H1 (cell line): ENCODE results near the gene RAD9A. TPM values are rescaled to one million over a fixed set of nuclear protein-coding genes. Genes with fewer than 3 reads are reported as not detected.

Experiments
- CTCF ChIA-PET: fragments of 300-600 bp; sonication (Branson Sonifier 250); formaldehyde crosslinking; loops from one replicate; lab custom pipeline; 2021; ENCODE audit not compliant: partially characterized antibody; lab: Charles Lee
- POLR2A ChIA-PET: fragments of 300-600 bp; sonication (Branson Sonifier 250); formaldehyde crosslinking; loops from one replicate; lab custom pipeline; 2021; ENCODE audit warnings: inconsistent platforms; ENCODE audit not compliant: partially characterized antibody; lab: Charles Lee
- DNase-seq, 2 experiments: peaks; one replicate each; pipeline versions ENCODE4 v3.0.0 to v3.0.0-alpha.2; 2010 to 2022; ENCODE audit warnings: low spot score in 2 of 2, low read depth in 1 of 2, mixed read lengths in 1 of 2
- FAIRE-seq: peaks from 2 replicates; lab custom pipeline; 2011; peaks lifted over from hg19 to GRCh38; lab: Jason Lieb, UNC
- H2AFZ ChIP-seq: 2 replicates; pipeline ENCODE4 v1.8.1; 2012; ENCODE audit warnings: low read length, inconsistent platforms
- H2AK5ac ChIP-seq: 2 replicates; pipeline ENCODE4 v1.6.1; 2013; ENCODE audit warnings: low read depth, low read length
- H2BK120ac ChIP-seq: replicated peaks from 2 replicates; pipeline ENCODE3; 2013; ENCODE audit warnings: low read depth, low read length, inconsistent platforms
- H2BK12ac ChIP-seq: 2 replicates; pipeline ENCODE4 v1.6.1; 2013; ENCODE audit warnings: low read depth, low read length
- H2BK15ac ChIP-seq: 2 replicates; pipeline ENCODE4 v1.6.1; 2013; ENCODE audit warnings: low read length
- H2BK20ac ChIP-seq: 2 replicates; pipeline ENCODE4 v1.6.1; 2013; ENCODE audit warnings: low read length
- H2BK5ac ChIP-seq: 2 replicates; pipeline ENCODE4 v1.6.1; 2013; ENCODE audit warnings: low read depth, low read length
- H3K14ac ChIP-seq: 2 replicates; pipeline ENCODE4 v1.6.1; 2013; ENCODE audit warnings: inconsistent platforms; ENCODE audit not compliant: insufficient read length
- H3K18ac ChIP-seq: 2 replicates; pipeline ENCODE4 v1.6.1; 2013; ENCODE audit warnings: low read length; ENCODE audit errors: extremely low read depth
- H3K23ac ChIP-seq: 2 replicates; pipeline ENCODE4 v1.6.1; 2013; ENCODE audit warnings: inconsistent platforms; ENCODE audit not compliant: insufficient read length
- H3K23me2 ChIP-seq: 2 replicates; pipeline ENCODE4 v1.6.1; 2013; ENCODE audit warnings: low read depth, low read length
- H3K27ac ChIP-seq: 2 replicates; pipeline ENCODE4 v1.6.1; 2011; ENCODE audit warnings: low read depth, low read length, inconsistent platforms
- H3K27me3 ChIP-seq, 4 experiments: replicated peaks in 1 of 4; 1 replicate in 1 of 4; 2 replicates in 3 of 4; pipeline versions ENCODE4 v1.6.1 to v1.8.1; 2011 to 2013; ENCODE audit warnings: low read length in 3 of 4, mild to moderate bottlenecking in 3 of 4, inconsistent platforms in 2 of 4, mixed read lengths in 2 of 4, moderate library complexity in 1 of 4; ENCODE audit not compliant: control insufficient read depth in 3 of 4, insufficient read depth in 3 of 4; ENCODE audit errors: extremely low read depth in 1 of 4
- H3K36me3 ChIP-seq, 4 experiments: 2 replicates each; pipeline versions ENCODE4 v1.6.1 to v1.8.1; 2011 to 2013; ENCODE audit warnings: mild to moderate bottlenecking in 4 of 4, low read length in 3 of 4, moderate library complexity in 2 of 4, control low read depth in 1 of 4, inconsistent platforms in 1 of 4; ENCODE audit not compliant: insufficient read depth in 4 of 4, control insufficient read depth in 2 of 4
- H3K4ac ChIP-seq: replicated peaks from 2 replicates; pipeline ENCODE3; 2013; ENCODE audit warnings: low read length, low read depth, mixed read lengths, inconsistent platforms; ENCODE audit not compliant: insufficient read length
- H3K4me1 ChIP-seq, 4 experiments: replicated peaks in 1 of 4; 1 replicate in 1 of 4; 2 replicates in 3 of 4; pipeline versions ENCODE4 v1.6.1 to v1.8.1; 2011 to 2013; ENCODE audit warnings: low read length in 3 of 4, inconsistent platforms in 2 of 4, mixed read lengths in 1 of 4; ENCODE audit not compliant: insufficient read depth in 4 of 4, control insufficient read depth in 3 of 4
- H3K4me2 ChIP-seq, 2 experiments: 2 replicates each; pipeline versions ENCODE4 v1.6.1 to v1.8.1; 2011 to 2013; ENCODE audit warnings: low read depth in 2 of 2, low read length in 2 of 2, control low read depth in 1 of 2, inconsistent platforms in 1 of 2, mild to moderate bottlenecking in 1 of 2; ENCODE audit not compliant: insufficient read depth in 1 of 2
- H3K4me3 ChIP-seq, 4 experiments: fragments of 200-600, 300-600 bp in 1 of 4; sonication (generic), shearing (Covaris generic), sonication (Bioruptor Twin) in 1 of 4; 2 replicates each; pipeline versions ENCODE4 v1.5.1 to v1.8.1; 2011 to 2016; ENCODE audit warnings: low read length in 4 of 4, low read depth in 3 of 4, control low read depth in 2 of 4, inconsistent platforms in 2 of 4, mild to moderate bottlenecking in 2 of 4, mixed read lengths in 1 of 4, moderate library complexity in 1 of 4; ENCODE audit not compliant: insufficient read depth in 2 of 4; ENCODE audit errors: extremely low read depth in 1 of 4
- H3K56ac ChIP-seq: replicated peaks from 2 replicates; pipeline ENCODE3; 2013; ENCODE audit warnings: low read depth, mild to moderate bottlenecking, mixed read lengths, low read length, inconsistent platforms; ENCODE audit not compliant: insufficient read length
- H3K79me1 ChIP-seq: 2 replicates; pipeline ENCODE4 v1.6.1; 2013; ENCODE audit warnings: low read depth, low read length, control low read depth
- H3K79me2 ChIP-seq, 2 experiments: 2 replicates each; pipeline versions ENCODE4 v1.6.1 to v1.8.1; 2012 to 2013; ENCODE audit warnings: low read length in 2 of 2, mild to moderate bottlenecking in 2 of 2, inconsistent platforms in 1 of 2; ENCODE audit not compliant: insufficient read depth in 2 of 2, control insufficient read depth in 1 of 2
- H3K9ac ChIP-seq, 4 experiments: replicated peaks in 1 of 4; 1 replicate in 1 of 4; 2 replicates in 3 of 4; pipeline versions ENCODE4 v1.6.1 to v1.8.1; 2011 to 2013; ENCODE audit warnings: low read depth in 3 of 4, low read length in 3 of 4, control low read depth in 2 of 4, mild to moderate bottlenecking in 2 of 4, moderate library complexity in 2 of 4, inconsistent platforms in 1 of 4; ENCODE audit errors: extremely low read depth in 1 of 4
- H3K9me3 ChIP-seq, 2 experiments: 2 replicates each; pipeline versions ENCODE4 v1.6.1 to v1.8.1; 2012 to 2013; ENCODE audit warnings: mild to moderate bottlenecking in 2 of 2, moderate library complexity in 2 of 2, control low read depth in 1 of 2, inconsistent platforms in 1 of 2, low read depth in 1 of 2, low read length in 1 of 2, mixed read lengths in 1 of 2; ENCODE audit not compliant: insufficient read depth in 2 of 2
- H4K20me1 ChIP-seq, 2 experiments: replicated peaks in 1 of 2; 2 replicates each; pipeline versions ENCODE3 to v1.8.1; 2011 to 2013; ENCODE audit warnings: inconsistent platforms in 2 of 2, low read length in 2 of 2, mild to moderate bottlenecking in 1 of 2; ENCODE audit not compliant: insufficient read depth in 2 of 2, control insufficient read depth in 1 of 2
- H4K5ac ChIP-seq: 2 replicates; pipeline ENCODE4 v1.6.1; 2013; ENCODE audit warnings: low read length, low read depth, mixed read lengths, inconsistent platforms; ENCODE audit not compliant: insufficient read length
- H4K8ac ChIP-seq: 2 replicates; pipeline ENCODE4 v1.8.0; 2013; ENCODE audit warnings: mild to moderate bottlenecking, moderate library complexity, low read length, inconsistent platforms; ENCODE audit not compliant: insufficient read depth; ENCODE audit errors: extremely low read depth
- H4K91ac ChIP-seq: replicated peaks from 2 replicates; pipeline ENCODE3; 2013; ENCODE audit warnings: low read length, mixed read lengths, inconsistent platforms; ENCODE audit not compliant: insufficient read length
- CHD2 ChIP-seq: IDR thresholded peaks from 2 replicates; pipeline ENCODE4 v1.6.1; 2012; ENCODE audit warnings: low read length, improper control_type of control experiment
- GABPA ChIP-seq: IDR thresholded peaks from 2 replicates; pipeline ENCODE4 v1.6.1; 2011; ENCODE audit warnings: mild to moderate bottlenecking, low read length, moderate library complexity, borderline replicate concordance; ENCODE audit not compliant: insufficient read depth
- GTF2F1 ChIP-seq: IDR thresholded peaks from 2 replicates; pipeline ENCODE4 v1.6.1; 2012; ENCODE audit warnings: low read depth, low read length, improper control_type of control experiment, borderline replicate concordance
- HDAC6 ChIP-seq: IDR thresholded peaks from one replicate; pipeline ENCODE4 v1.7.1; 2012; ENCODE audit warnings: low read depth, mild to moderate bottlenecking, inconsistent platforms, low read length, moderate library complexity
- JUN ChIP-seq: IDR thresholded peaks from 2 replicates; pipeline ENCODE4 v1.6.1; 2011; ENCODE audit warnings: low read depth, mild to moderate bottlenecking, improper control_type of control experiment, low read length
- MAFK ChIP-seq: IDR thresholded peaks from 2 replicates; pipeline ENCODE4 v1.6.1; 2012; ENCODE audit warnings: low read depth, mild to moderate bottlenecking, improper control_type of control experiment, low read length
- WGBS, 2 experiments: shearing (Covaris generic) in 1 of 2; methylation state at CpG; one replicate each; pipeline versions ENCODE4 v1.1.6 to v1.1.7; 2013 to 2015; ENCODE audit warnings: low lambda C conversion rate in 2 of 2, mixed read lengths in 2 of 2, inconsistent platforms in 1 of 2, low coverage in 1 of 2, missing lambda C conversion rate in 1 of 2; ENCODE audit not compliant: insufficient replicate concordance in 2 of 2, insufficient coverage in 1 of 2, insufficient read length in 1 of 2; ENCODE audit errors: extremely low coverage in 1 of 2, missing lambda C conversion rate in 1 of 2; 5-methylcytosine and 5-hydroxymethylcytosine counted together
- polyA plus RNA-seq, 7 experiments: library from polyadenylated mRNA; depleted of rRNA in 3 of 7; stranded (reverse) in 5 of 7; unstranded in 2 of 7; fragments of >200 nt in 5 of 7; fragments of 200-250 nt in 2 of 7; gene quantifications; 1 replicate in 5 of 7; 2 replicates in 1 of 7; 4 replicates in 1 of 7; pipeline versions ENCODE4 v1.2.1 to v1.2.3, GENCODE V29; 2011 to 2013; ENCODE audit warnings: missing spikeins in 2 of 7, mixed read lengths in 2 of 7
- total RNA-seq: library from RNA; stranded (reverse); fragmentation: NEBNext Ultra II Directional; extraction: Animal tissue kit (Norgen Biotek cat#: 25700); gene quantifications from 2 replicates; pipeline ENCODE4 v1.2.1, GENCODE V29; 2021

Gene RAD9A
- total and polyA plus RNA-seq, 2 of the 8 experiments (the other 6 are each of a cell fraction or from before 2014, with no cell fraction given): 22.2 to 25.5 TPM

- H3K79me1 ChIP-seq: no peaks in the 10 kb centered on the region
- DNase-seq (no peak), FAIRE-seq (no peak)
- no peak overlapping the region for H3K23ac ChIP-seq
- H3K23me2 ChIP-seq: peaks cover 12% of the 10 kb centered on the region; the same call in 1 of the 2 replicates
- no peak overlapping the region for H2BK20ac ChIP-seq
- no peak overlapping the region for H3K14ac ChIP-seq
- H2BK5ac ChIP-seq: no peak overlapping the region
- no peaks in the 10 kb centered on the region for H3K9me3 ChIP-seq
- H2AK5ac ChIP-seq: peak overlapping the region; percentile 93; the same call in 1 of the 2 replicates
- CTCF ChIA-PET: interaction anchor here (0.7 to 1.6 kb wide), 6 partner anchors 10 to 65 kb away, joined by 3 to 5 read pairs (median 4); partner anchors contain the start of genes PPP1CA and TBC1D10C
- peak overlapping the region; percentile 46 for H3K4ac ChIP-seq
- peaks cover 0 to 18% (median 7%) of the 10 kb centered on the region in 4 experiments; a peak in 5 of 7 replicates for H3K27me3 ChIP-seq
- peak overlapping the region in 1 of 4 experiments; percentile 67; a peak in 1 of 8 replicates for H3K4me3 ChIP-seq
- POLR2A ChIA-PET: interaction anchor here (1.3 to 10.2 kb wide), 4 partner anchors 19 to 66 kb away, joined by 3 to 104 read pairs (median 4); partner anchors contain the start of genes PTPRCAP and RAD9A
- no peaks in the 10 kb centered on the region for H3K79me2 ChIP-seq
- no peak overlapping the region for H2BK15ac ChIP-seq
- peaks cover 4 to 15% (median 11%) of the 10 kb centered on the region in 4 experiments for H3K4me1 ChIP-seq
- no peak overlapping the region for H4K5ac ChIP-seq
- no peak overlapping the region; the same call in 1 of the 2 replicates for H3K18ac ChIP-seq
- no peak overlapping the region for H4K91ac ChIP-seq
- TF ChIP-seq JUN (no peak), GTF2F1 (no peak), MAFK (no peak), GABPA (no peak), CHD2 (no peak), HDAC6 (no peak)
- H2BK12ac ChIP-seq: 0 out of 2 replicates have a peak overlapping the region, but pooled peaks have one; percentile 68
- H3K56ac ChIP-seq: no peak overlapping the region
- WGBS, 2 experiments: 78% methylated on average over 20 of the region's 21 CpGs; no CpG with 5 or more reads in 1 of the 2 experiments
- H3K27ac ChIP-seq: no peak overlapping the region
- no peaks in the 10 kb centered on the region for H3K36me3 ChIP-seq
- H4K8ac ChIP-seq: no peak overlapping the region; the same call in 1 of the 2 replicates
- H4K20me1 ChIP-seq: peaks cover 0 to 3% of the 10 kb centered on the region in 2 experiments
- no peak overlapping the region for H2AFZ ChIP-seq
- no peak overlapping the region for H2BK120ac ChIP-seq
- peak overlapping the region; percentile 57 to 86; a peak in 2 of 4 replicates for H3K4me2 ChIP-seq
- no peak overlapping the region; a peak in 2 of 7 replicates for H3K9ac ChIP-seq
Measured at GRCh38 chr11:67416416-67417335, 24.9 kb downstream of the RAD9A start.
